Esophagus muscularis mucosa (tissue), 4 donors: ENCODE measurements around the gene UBE2E3.

Source experiments
- EP300 ChIP-seq: sonication (generic); formaldehyde crosslinking; IDR thresholded peaks from one replicate; pipeline ENCODE4 v1.6.1; 2017; ENCODE audit warnings: antibody characterized with exemption
- POLR2A ChIP-seq: fragments of 450-650 bp; IDR thresholded peaks from one replicate; pipeline ENCODE4 v1.6.1; 2017; ENCODE audit warnings: antibody characterized with exemption, moderate library complexity, mild to moderate bottlenecking, low read depth
- TF ChIP-seq, protein P1 (sequence below), 3 experiments: fragments of 200-600 bp in 2 of 3; fragments of 450-650 bp in 1 of 3; sonication (generic) in 2 of 3; IDR thresholded peaks; one replicate each; pipeline ENCODE4 v1.5.1; 2017 to 2019; ENCODE audit warnings: antibody characterized with exemption in 3 of 3, mild to moderate bottlenecking in 2 of 3, moderate library complexity in 1 of 3

DNA sequence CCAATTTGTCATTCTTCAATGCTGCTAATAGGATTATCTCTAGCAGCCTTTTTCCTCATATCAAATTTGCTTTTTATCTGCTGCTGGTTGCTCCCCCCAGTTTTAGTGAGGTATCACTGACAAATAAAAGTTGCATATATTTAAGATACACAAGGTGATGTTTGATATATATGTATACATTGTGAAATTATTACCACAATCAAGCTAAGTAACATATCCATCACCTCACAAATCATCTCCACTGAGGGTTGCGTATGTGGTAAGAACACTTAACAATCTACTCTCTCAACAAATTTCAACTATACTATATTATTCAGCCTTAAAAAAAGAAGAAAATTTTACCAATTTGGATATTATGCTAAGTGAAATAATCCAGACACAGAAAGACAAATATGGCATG is 30.5 kb upstream of the UBE2E3 start:
- TF ChIP-seq, protein P1, sequence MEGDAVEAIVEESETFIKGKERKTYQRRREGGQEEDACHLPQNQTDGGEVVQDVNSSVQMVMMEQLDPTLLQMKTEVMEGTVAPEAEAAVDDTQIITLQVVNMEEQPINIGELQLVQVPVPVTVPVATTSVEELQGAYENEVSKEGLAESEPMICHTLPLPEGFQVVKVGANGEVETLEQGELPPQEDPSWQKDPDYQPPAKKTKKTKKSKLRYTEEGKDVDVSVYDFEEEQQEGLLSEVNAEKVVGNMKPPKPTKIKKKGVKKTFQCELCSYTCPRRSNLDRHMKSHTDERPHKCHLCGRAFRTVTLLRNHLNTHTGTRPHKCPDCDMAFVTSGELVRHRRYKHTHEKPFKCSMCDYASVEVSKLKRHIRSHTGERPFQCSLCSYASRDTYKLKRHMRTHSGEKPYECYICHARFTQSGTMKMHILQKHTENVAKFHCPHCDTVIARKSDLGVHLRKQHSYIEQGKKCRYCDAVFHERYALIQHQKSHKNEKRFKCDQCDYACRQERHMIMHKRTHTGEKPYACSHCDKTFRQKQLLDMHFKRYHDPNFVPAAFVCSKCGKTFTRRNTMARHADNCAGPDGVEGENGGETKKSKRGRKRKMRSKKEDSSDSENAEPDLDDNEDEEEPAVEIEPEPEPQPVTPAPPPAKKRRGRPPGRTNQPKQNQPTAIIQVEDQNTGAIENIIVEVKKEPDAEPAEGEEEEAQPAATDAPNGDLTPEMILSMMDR (IDR thresholded peaks at IDR 0.05) = no peak
- TF ChIP-seq POLR2A = no peak
- TF ChIP-seq EP300 = no peak
